ENCODE data around the gene RINT1. TPM values are rescaled to one million over a fixed set of nuclear protein-coding genes. Genes with fewer than 3 reads are reported as not detected.
"Not testable (repeated sequence)": the region's sequence is repeated elsewhere in the genome, so short reads cannot be mapped to it uniquely, and the experiment has no call there.

RINT1 gene
- total RNA-seq, 2 donors from 2014 or later = 29.8 to 30.0 TPM

DNA sequence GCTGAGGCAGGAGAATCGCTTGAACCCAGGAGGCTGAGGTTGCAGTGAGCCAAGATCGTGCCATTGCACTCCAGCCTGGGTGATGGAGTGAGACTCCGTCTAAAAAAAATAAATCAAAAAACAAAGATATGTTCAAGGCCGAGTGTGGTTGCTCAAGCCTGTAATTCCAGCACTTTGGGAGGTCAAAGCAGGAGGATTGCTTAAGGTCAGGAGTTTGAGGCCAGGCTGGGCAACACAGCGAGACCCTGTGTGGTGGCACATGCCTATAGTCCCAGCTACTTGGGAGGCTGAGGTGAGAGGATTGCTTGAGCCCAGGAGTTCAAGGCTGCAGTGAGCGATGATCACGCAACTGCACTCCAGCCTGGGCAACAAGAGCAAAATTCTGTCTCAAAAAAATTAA is 11.4 kb upstream of the RINT1 start:
- not testable (repeated sequence) for H3K9me3 Mint-ChIP-seq; H3K27me3 Mint-ChIP-seq (ENCODE audit: low read depth)

DNA sequence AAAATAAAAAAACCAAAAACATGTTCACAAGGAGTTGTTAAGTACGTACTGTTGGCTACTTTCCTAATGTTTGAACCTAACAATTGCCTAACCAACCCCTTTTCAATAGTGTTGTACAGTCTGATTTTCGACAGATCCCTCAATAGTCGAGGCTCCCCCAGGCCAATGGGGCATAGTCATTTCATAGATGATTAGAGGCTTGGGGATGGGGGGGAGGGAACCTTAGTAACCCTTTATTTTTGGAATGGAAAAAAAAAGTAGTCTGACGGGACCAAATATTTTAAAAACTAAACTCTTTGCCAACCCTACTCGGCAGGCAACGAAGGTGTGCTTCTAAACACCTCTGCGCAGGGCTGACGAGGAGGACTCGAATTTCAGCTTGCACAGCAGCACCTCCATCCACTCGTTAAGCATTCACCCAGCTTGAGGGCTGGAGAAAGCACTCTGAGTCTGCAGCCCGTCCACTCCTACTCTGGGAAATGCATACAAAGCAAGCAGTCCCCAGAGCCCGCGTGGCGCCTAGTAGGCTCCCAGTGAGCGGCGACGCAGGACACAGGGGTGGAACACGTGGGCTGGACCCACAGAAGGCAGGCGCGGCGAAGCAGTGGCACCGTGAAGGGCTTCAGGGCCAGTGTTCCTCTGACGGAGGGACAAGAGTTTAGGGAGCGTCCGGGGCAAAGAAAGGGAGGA is 10.8 kb upstream of the RINT1 start:
- Mint-ChIP-seq H3K27ac (no peak overlapping the region), H3K27me3 (ENCODE audit: low read depth) (no peaks in the 10 kb centered on the region), H3K4me3 (peak overlapping the region; percentile 82 to 98), H3K36me3 (ENCODE audit: insufficient read depth in 2 of 2) (peaks cover 3 to 4% of the 10 kb centered on the region in 2 donors), H3K4me1 (ENCODE audit: low read depth) (peaks cover 26% of the 10 kb centered on the region), H3K9me3 (no peaks in the 10 kb centered on the region)
- DNase-seq = peak; percentile 53 to 63
- ATAC-seq (replicated peaks in 1 of 2) = peak; percentile 49 to 54

More for the DNA sequence above, 11.4 kb upstream of the RINT1 start:
- peaks cover 26% of the 10 kb centered on the region for H3K4me1 Mint-ChIP-seq (ENCODE audit: low read depth)
- H3K36me3 Mint-ChIP-seq (ENCODE audit: insufficient read depth in 2 of 2); ATAC-seq (replicated peaks in 1 of 2); H3K27ac Mint-ChIP-seq; DNase-seq: not testable (repeated sequence)
- H3K4me3 Mint-ChIP-seq = peak overlapping the region; percentile 48 to 57

DNA sequence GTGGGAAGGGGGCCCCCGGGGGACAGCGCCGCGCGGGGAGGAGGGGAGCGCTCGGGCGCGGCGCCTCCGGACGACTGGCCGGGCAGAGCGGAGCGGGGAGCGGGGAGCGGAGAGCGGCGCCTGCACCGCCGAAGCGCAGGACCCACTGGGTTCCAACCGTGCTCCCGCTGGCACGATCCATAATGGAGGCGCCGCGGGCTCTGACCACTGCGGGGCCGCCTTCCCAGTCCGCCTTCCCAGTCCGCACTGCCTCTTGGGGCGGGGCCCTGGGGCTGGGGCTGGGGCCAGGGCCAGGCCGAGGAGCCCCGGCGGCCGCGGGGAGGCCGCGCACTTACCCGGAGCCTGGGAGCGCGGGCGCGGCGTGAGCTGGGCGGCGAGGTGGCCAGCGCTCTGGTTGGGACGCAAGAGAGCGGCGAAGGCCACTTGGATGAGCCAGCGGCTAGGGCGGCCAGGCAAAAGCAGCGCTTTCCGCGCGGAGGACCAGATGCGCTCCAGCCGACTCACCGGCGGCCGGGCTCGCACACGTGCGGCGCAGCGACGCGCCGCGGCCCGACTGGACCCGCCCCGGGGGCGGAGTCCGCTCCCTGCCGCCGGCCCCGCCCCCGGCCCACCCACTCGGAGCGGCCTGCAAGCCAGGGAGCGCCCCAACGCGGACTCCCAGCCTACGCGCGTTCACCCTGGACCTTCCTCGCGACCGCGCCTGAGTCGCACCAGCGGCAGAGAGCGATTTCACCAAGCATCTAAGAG is 10.1 kb upstream of the RINT1 start, which contains the start of gene PUS7:
Gene PUS7, minus strand, starts transcription at position 555 of the 747 bp plus-strand sequence. CDS start 13,759 bp downstream, outside the sequence.
- ATAC-seq (replicated peaks in 1 of 2) (peak; percentile 92 to 93), DNase-seq (peak; percentile 83 to 84)
- H3K4me1 Mint-ChIP-seq (ENCODE audit: low read depth) = peaks cover 26% of the 10 kb centered on the region
- peak within 1 kb of the TSS; percentile 73 for H3K27ac Mint-ChIP-seq
- H3K9me3 Mint-ChIP-seq = no peaks in the 10 kb centered on the region
- peaks cover 3 to 4% of the 10 kb centered on the region in 2 donors for H3K36me3 Mint-ChIP-seq (ENCODE audit: insufficient read depth in 2 of 2)
- peak within 1 kb of the TSS; percentile 82 to 98 for H3K4me3 Mint-ChIP-seq
- H3K27me3 Mint-ChIP-seq (ENCODE audit: low read depth) = no peaks in the 10 kb centered on the region

DNA sequence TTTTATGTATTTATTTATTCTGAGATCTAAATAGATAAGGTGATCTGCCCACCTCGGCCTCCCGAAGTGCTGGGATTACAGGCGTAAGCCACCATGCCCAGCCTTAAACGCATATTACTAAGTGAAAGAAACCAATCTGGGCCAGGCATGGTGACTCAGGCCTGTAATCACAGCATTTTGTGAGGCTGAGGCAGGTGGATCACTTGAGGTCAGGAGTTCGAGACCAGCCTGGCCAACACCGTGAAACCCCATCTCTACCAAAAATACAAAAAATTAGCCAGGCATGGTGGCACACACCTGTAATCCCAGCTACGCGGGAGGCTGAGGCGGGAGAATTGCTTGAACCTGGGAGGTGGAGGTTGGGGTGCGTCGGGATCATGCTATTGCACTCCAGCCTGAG is 7.6 kb upstream of the RINT1 start:
- not testable (repeated sequence) for H3K27me3 Mint-ChIP-seq (ENCODE audit: low read depth); H3K36me3 Mint-ChIP-seq (ENCODE audit: insufficient read depth in 2 of 2); H3K27ac Mint-ChIP-seq; H3K4me3 Mint-ChIP-seq; H3K9me3 Mint-ChIP-seq; ATAC-seq (replicated peaks in 1 of 2); DNase-seq
- H3K4me1 Mint-ChIP-seq (ENCODE audit: low read depth) = peaks cover 18% of the 10 kb centered on the region

DNA sequence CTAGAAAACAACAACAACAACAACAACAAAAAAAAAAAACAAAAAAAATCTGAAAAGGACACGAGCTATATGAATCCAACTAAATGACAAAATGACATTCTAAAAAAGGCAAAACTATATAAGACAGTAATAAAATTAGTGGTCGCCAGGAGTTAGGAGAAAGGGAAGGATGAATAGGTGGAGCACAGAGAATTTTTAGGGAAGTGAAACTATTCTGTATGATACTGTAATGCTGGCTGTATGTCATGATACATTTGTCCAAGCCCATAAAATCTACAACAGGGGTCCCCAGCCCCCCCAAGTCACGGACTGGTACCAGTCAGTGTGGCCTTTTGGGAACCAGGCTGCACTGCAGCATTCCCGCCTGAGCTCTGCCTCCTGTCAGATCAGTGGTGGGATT is 7.2 kb upstream of the RINT1 start:
- Mint-ChIP-seq H3K9me3 (no peaks in the 10 kb centered on the region), H3K36me3 (ENCODE audit: insufficient read depth in 2 of 2) (peaks cover 0 to under 1% of the 10 kb centered on the region in 2 donors), H3K4me3 (no peak overlapping the region), H3K27ac (no peak overlapping the region), H3K4me1 (ENCODE audit: low read depth) (peaks cover 14% of the 10 kb centered on the region), H3K27me3 (ENCODE audit: low read depth) (no peaks in the 10 kb centered on the region)
- DNase-seq (no peak), ATAC-seq (replicated peaks in 1 of 2) (no peak)

DNA sequence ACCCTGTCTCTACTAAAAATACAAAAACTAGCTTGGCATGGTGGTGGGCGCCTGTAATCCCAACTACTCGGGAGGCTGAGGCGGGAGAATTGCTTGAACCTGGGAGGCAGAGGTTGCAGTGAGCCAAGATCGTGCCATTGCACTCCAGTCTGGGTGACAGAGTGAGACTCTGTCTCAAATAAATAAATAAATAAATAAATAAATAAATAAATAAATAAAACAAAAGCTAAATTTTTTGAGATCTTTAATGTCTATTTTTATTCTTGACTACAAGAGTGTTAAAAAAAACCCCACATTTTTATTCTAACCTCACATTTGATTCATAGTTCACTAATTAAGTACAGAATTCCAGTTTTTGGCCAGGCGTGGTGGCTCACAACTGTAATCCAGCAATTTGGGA is 4.3 kb upstream of the RINT1 start:
- not testable (repeated sequence) for H3K9me3 Mint-ChIP-seq; H3K27ac Mint-ChIP-seq; H3K27me3 Mint-ChIP-seq (ENCODE audit: low read depth); DNase-seq; H3K36me3 Mint-ChIP-seq (ENCODE audit: insufficient read depth in 2 of 2); H3K4me3 Mint-ChIP-seq; ATAC-seq (replicated peaks in 1 of 2)
- peaks cover 15% of the 10 kb centered on the region for H3K4me1 Mint-ChIP-seq (ENCODE audit: low read depth)

DNA sequence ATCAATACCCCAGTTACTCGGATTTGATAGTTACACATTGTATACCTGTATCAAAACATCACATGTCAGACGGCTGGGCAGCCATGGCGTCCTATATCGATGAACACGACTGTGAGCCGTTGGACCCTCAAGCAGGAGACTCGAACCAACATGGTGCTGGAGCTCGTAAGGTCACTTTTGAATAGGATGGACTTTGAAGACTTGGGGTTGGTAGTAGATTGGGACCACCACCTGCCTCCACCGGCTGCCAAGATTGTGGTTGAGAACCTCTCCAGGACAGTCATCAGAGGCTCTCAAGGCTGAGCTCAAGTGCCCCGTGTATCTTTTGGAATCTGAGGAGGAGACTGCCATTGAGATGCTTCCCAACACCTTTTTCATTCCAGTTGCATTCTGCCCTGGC is 1.9 kb upstream of the RINT1 start:
- peaks cover 0 to 3% of the 10 kb centered on the region in 2 donors for H3K36me3 Mint-ChIP-seq (ENCODE audit: insufficient read depth in 2 of 2)
- H3K27me3 Mint-ChIP-seq (ENCODE audit: low read depth) = no peaks in the 10 kb centered on the region
- ATAC-seq (replicated peaks in 1 of 2) (no peak), DNase-seq (no peak)
- H3K9me3 Mint-ChIP-seq = no peaks in the 10 kb centered on the region
- peaks cover 22% of the 10 kb centered on the region for H3K4me1 Mint-ChIP-seq (ENCODE audit: low read depth)
- H3K4me3 Mint-ChIP-seq = peak overlapping the region; percentile 38 to 42
- H3K27ac Mint-ChIP-seq = no peak overlapping the region

DNA sequence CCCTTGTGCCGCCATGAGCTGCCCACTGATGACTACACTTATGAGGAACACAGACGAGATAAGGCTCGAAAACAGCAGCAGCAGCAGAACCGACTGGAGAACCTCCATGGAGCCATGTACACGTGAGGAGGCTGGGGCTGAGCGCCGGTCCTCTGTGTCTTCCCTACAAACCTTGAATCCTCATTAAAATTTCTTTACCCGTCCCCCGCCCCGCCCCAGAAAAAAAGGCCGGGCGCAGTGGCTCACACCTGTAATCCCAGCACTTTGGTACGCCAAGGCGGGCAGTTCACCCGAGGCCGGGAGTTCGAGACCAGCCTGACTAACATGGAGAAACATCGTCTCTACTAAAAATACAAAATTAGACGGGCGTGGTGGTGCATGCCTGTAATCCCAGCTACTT is 1.5 kb upstream of the RINT1 start:
- Mint-ChIP-seq H3K4me3 (peak overlapping the region; percentile 38 to 42), H3K36me3 (ENCODE audit: insufficient read depth in 2 of 2) (peaks cover 0 to 3% of the 10 kb centered on the region in 2 donors), H3K9me3 (no peaks in the 10 kb centered on the region), H3K27me3 (ENCODE audit: low read depth) (no peaks in the 10 kb centered on the region), H3K27ac (no peak overlapping the region), H3K4me1 (ENCODE audit: low read depth) (peaks cover 22% of the 10 kb centered on the region)
- DNase-seq (no peak), ATAC-seq (replicated peaks in 1 of 2) (no peak)

DNA sequence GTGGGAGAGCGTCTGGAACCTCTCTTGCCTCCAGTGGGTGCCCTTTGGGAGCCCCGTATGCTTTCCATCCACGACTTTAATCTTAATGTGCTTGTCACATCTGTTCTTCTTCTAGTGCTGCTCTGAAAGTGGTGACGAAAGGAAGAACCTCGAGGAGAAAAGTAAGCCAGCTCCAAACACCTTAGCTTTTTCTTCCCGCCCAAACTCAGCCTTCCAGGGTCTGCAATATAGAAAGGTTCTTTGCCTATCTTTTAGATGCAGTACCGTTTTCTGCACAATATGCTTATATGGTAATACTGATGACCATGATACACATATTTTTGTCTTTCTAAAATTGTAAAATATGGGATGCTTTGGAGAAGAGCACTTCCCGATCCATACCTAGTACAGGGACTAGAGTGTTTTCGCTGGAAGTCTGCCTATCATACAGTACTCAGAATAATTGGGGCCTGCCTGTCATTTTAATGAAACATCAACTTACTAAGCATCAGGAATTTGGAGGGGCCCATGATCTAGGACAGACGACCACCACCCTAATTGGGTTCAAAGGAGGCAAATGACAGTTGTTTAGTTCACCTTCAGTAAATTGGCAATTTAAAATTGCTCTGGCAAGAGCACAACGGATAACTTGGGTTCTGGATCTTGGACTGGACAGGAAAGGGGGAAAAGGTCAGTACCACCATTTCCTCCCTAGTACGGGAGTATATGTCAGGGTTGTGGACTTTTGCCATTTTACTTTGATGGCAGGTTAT is 884 bp downstream of the RINT1 start:
- Mint-ChIP-seq H3K4me1 (ENCODE audit: low read depth) (peaks cover 22% of the 10 kb centered on the region), H3K27ac (peak overlapping the region; percentile 79), H3K9me3 (no peaks in the 10 kb centered on the region), H3K36me3 (ENCODE audit: insufficient read depth in 2 of 2) (peaks cover 2 to 8% of the 10 kb centered on the region in 2 donors), H3K4me3 (peak overlapping the region; percentile 89 to 94), H3K27me3 (ENCODE audit: low read depth) (no peaks in the 10 kb centered on the region)
- ATAC-seq (replicated peaks in 1 of 2) (no peak), DNase-seq (no peak)

DNA sequence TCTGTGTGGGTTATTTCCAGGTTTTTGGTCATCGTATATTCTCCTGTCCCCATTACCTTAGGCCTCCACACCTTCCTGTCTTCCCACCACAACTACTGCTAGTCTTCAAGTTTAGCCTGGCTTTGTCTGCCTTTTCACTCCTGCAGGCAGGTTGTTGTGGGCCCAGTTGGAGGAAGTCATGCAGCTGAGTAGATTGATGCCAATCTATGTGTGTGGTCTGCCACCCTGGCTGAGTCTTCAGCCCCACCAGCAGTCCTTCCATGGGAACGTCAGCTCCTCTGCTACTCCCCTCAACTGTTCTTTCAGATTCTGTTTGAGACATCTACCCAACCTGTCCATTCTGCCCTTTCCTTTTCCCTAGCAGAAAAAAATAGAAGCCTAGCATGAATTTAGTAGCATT is 6.3 kb downstream of the RINT1 start:
- H3K27me3 Mint-ChIP-seq (ENCODE audit: low read depth) = no peaks in the 10 kb centered on the region
- H3K9me3 Mint-ChIP-seq = no peaks in the 10 kb centered on the region
- peaks cover 7% of the 10 kb centered on the region for H3K4me1 Mint-ChIP-seq (ENCODE audit: low read depth)
- H3K36me3 Mint-ChIP-seq (ENCODE audit: insufficient read depth in 2 of 2) = peaks cover 3 to 21% of the 10 kb centered on the region in 2 donors
- no peak overlapping the region for H3K27ac Mint-ChIP-seq
- no peak overlapping the region for H3K4me3 Mint-ChIP-seq
- DNase-seq (no peak), ATAC-seq (replicated peaks in 1 of 2) (no peak)

DNA sequence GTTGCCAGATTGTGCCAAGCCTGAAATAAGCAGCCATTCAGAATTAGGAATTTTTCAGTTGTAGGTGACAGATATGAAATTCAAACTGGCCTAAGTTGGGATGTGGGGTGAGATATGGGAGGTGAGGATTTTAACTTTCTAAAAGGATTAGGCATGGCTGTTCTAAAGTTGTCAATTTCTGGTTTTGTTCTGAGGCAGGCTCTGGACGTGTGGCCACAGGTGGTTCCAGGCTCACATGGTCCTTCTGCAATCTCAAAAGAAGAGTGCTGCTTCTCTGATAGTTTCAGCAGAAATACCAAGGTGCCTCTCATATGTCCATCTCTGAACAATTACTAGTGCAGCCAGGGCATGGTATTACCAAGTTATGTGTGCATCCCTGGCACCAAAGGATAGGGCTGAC is 27.9 kb downstream of the RINT1 start:
- H3K9me3 Mint-ChIP-seq = no peaks in the 10 kb centered on the region
- DNase-seq = no peak
- no peak for ATAC-seq (replicated peaks in 1 of 2)
- no peaks in the 10 kb centered on the region for H3K27me3 Mint-ChIP-seq (ENCODE audit: low read depth)
- no peak overlapping the region for H3K4me3 Mint-ChIP-seq
- peak overlapping the region; percentile 48 for H3K27ac Mint-ChIP-seq
- no peaks in the 10 kb centered on the region for H3K4me1 Mint-ChIP-seq (ENCODE audit: low read depth)
- peaks cover 2 to 26% of the 10 kb centered on the region in 2 donors for H3K36me3 Mint-ChIP-seq (ENCODE audit: insufficient read depth in 2 of 2)

DNA sequence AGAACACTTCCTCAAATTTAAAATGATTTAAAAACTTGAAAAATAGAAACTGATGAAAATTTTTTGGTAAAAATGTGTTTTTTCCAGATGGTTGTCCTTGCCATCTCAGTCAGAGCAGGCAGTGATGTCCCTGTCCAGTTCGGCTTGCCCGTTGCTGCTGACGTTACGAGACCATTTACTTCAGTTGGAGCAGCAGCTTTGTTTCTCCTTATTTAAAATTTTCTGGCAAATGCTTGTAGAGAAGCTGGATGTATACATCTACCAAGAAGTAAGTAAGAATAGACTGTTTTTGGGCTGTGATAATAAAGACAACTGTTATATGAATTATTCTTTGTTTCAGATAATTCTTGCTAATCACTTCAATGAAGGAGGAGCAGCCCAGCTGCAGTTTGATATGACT is 33.2 kb downstream of the RINT1 start:
- no peaks in the 10 kb centered on the region for H3K4me1 Mint-ChIP-seq (ENCODE audit: low read depth)
- DNase-seq = no peak

DNA sequence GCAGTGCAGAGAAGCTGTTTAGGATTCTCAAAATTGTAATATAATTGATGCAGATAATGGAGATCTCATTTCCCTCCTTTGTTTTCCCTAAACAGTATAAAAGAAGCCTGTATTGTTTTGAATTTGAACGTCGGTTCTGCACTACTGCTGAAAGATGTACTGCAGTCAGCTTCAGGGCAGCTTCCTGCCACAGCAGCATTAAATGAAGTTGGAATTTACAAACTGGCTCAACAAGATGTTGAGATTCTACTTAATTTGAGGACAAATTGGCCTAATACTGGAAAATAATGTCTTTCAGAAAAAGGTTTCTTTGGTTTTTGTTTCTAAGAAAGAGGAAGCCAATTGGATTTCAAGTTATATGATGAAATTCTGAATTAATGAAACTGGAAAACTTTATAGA is 35.0 kb downstream of the RINT1 start:
- H3K27ac Mint-ChIP-seq = no peak overlapping the region
- peaks cover 2 to 32% of the 10 kb centered on the region in 2 donors for H3K36me3 Mint-ChIP-seq (ENCODE audit: insufficient read depth in 2 of 2)
- H3K4me1 Mint-ChIP-seq (ENCODE audit: low read depth) = no peaks in the 10 kb centered on the region
- ATAC-seq (replicated peaks in 1 of 2) = no peak
- no peaks in the 10 kb centered on the region for H3K27me3 Mint-ChIP-seq (ENCODE audit: low read depth)
- H3K4me3 Mint-ChIP-seq = no peak overlapping the region
- H3K9me3 Mint-ChIP-seq = no peaks in the 10 kb centered on the region
- DNase-seq = no peak

More for the DNA sequence above, 33.2 kb downstream of the RINT1 start:
- peaks cover 2 to 32% of the 10 kb centered on the region in 2 donors for H3K36me3 Mint-ChIP-seq (ENCODE audit: insufficient read depth in 2 of 2)
- no peak overlapping the region for H3K4me3 Mint-ChIP-seq
- no peak overlapping the region for H3K27ac Mint-ChIP-seq
- no peaks in the 10 kb centered on the region for H3K9me3 Mint-ChIP-seq
- no peak for ATAC-seq (replicated peaks in 1 of 2)
- no peaks in the 10 kb centered on the region for H3K27me3 Mint-ChIP-seq (ENCODE audit: low read depth)
